H9 (cell line): ENCODE measurements around the gene GID8. TPM values are rescaled to one million over a fixed set of nuclear protein-coding genes. Genes with fewer than 3 reads are reported as not detected.

Experiments
- DNase-seq: peaks from one replicate; pipeline ENCODE4 v3.0.0-alpha.2; 2017
- H2AFZ ChIP-seq: one replicate; pipeline ENCODE4 v1.6.1; 2013; ENCODE audit warnings: mild to moderate bottlenecking, low read length, control low read depth, moderate library complexity
- H2AK5ac ChIP-seq: 2 replicates; pipeline ENCODE4 v1.6.1; 2013; ENCODE audit warnings: low read length, control low read depth, mixed read lengths; ENCODE audit not compliant: insufficient read length
- H2BK120ac ChIP-seq: one replicate; pipeline ENCODE4 v1.6.1; 2013; ENCODE audit warnings: low read depth, mild to moderate bottlenecking, low read length, control low read depth, inconsistent platforms; ENCODE audit not compliant: poor library complexity, severe bottlenecking
- H2BK12ac ChIP-seq: 2 replicates; pipeline ENCODE4 v1.6.1; 2013; ENCODE audit warnings: low read length, control low read depth, mixed read lengths, low read depth; ENCODE audit not compliant: insufficient read length
- H2BK15ac ChIP-seq: 2 replicates; pipeline ENCODE4 v1.6.1; 2013; ENCODE audit warnings: low read depth, low read length, control low read depth
- H2BK20ac ChIP-seq: one replicate; pipeline ENCODE4 v1.6.1; 2013; ENCODE audit warnings: low read depth, mild to moderate bottlenecking, low read length, control low read depth, inconsistent platforms; ENCODE audit not compliant: poor library complexity, severe bottlenecking
- H2BK5ac ChIP-seq: 2 replicates; pipeline ENCODE4 v1.6.1; 2013; ENCODE audit warnings: low read length, control low read depth, mixed read lengths; ENCODE audit not compliant: insufficient read length
- H3K14ac ChIP-seq: 2 replicates; pipeline ENCODE4 v1.6.1; 2013; ENCODE audit warnings: low read length, control low read depth; ENCODE audit not compliant: insufficient read depth
- H3K18ac ChIP-seq: 2 replicates; pipeline ENCODE4 v1.6.1; 2013; ENCODE audit warnings: low read depth, mild to moderate bottlenecking, mixed read lengths, low read length, control low read depth; ENCODE audit not compliant: insufficient read length
- H3K23ac ChIP-seq: 2 replicates; pipeline ENCODE4 v1.6.1; 2013; ENCODE audit warnings: low read length, control low read depth, mixed read lengths, low read depth; ENCODE audit not compliant: insufficient read length
- H3K23me2 ChIP-seq: 2 replicates; pipeline ENCODE4 v1.6.1; 2013; ENCODE audit warnings: low read depth, mild to moderate bottlenecking, mixed read lengths, low read length, control low read depth; ENCODE audit not compliant: insufficient read length, poor library complexity, severe bottlenecking
- H3K27ac ChIP-seq: 2 replicates; pipeline ENCODE4 v1.5.1; 2013; ENCODE audit warnings: low read length, control low read depth, mixed read lengths, low read depth; ENCODE audit not compliant: insufficient read length
- H3K27me3 ChIP-seq: 2 replicates; pipeline ENCODE4 v1.6.1; 2013; ENCODE audit warnings: low read length, control low read depth, inconsistent platforms; ENCODE audit not compliant: insufficient read depth
- H3K4ac ChIP-seq: 2 replicates; pipeline ENCODE4 v1.6.1; 2013; ENCODE audit warnings: low read depth, mild to moderate bottlenecking, control low read depth, inconsistent platforms, low read length, moderate library complexity
- H3K4me1 ChIP-seq: 2 replicates; pipeline ENCODE4 v1.6.1; 2013; ENCODE audit warnings: low read length, control low read depth, inconsistent platforms; ENCODE audit not compliant: insufficient read depth
- H3K4me2 ChIP-seq: 2 replicates; pipeline ENCODE4 v1.6.1; 2013; ENCODE audit warnings: low read length, control low read depth, mixed read lengths; ENCODE audit not compliant: insufficient read length, insufficient read depth
- H3K56ac ChIP-seq: 2 replicates; pipeline ENCODE4 v1.6.1; 2013; ENCODE audit warnings: low read depth, mild to moderate bottlenecking, mixed read lengths, low read length, control low read depth; ENCODE audit not compliant: insufficient read length
- H3K79me1 ChIP-seq: 2 replicates; pipeline ENCODE4 v1.6.1; 2013; ENCODE audit warnings: low read depth, mild to moderate bottlenecking, moderate library complexity, low read length, control low read depth, inconsistent platforms; ENCODE audit not compliant: insufficient read depth, poor library complexity, severe bottlenecking
- H3K79me2 ChIP-seq: 2 replicates; pipeline ENCODE4 v1.6.1; 2013; ENCODE audit warnings: low read length, control low read depth, inconsistent platforms; ENCODE audit not compliant: insufficient read depth
- H3K9ac ChIP-seq: 2 replicates; pipeline ENCODE4 v1.6.1; 2013; ENCODE audit warnings: low read length, control low read depth, mixed read lengths; ENCODE audit not compliant: insufficient read length; ENCODE audit errors: extremely low read depth
- H3K9me3 ChIP-seq: one replicate; pipeline ENCODE4 v1.6.1; 2013; ENCODE audit warnings: low read depth, low read length, inconsistent platforms; ENCODE audit not compliant: control insufficient read depth
- H3T11ph ChIP-seq: one replicate; pipeline ENCODE4 v1.6.1; 2013; ENCODE audit warnings: mild to moderate bottlenecking, low read length, control low read depth, inconsistent platforms
- H4K20me1 ChIP-seq: one replicate; pipeline ENCODE4 v1.6.1; 2013; ENCODE audit not compliant: control insufficient read depth, insufficient read length, insufficient read depth
- H4K5ac ChIP-seq: 2 replicates; pipeline ENCODE4 v1.6.1; 2013; ENCODE audit warnings: low read depth, mild to moderate bottlenecking, mixed read lengths, low read length, control low read depth; ENCODE audit not compliant: insufficient read length
- H4K8ac ChIP-seq: replicated peaks from 2 replicates; pipeline ENCODE4 v1.6.1; 2013; ENCODE audit warnings: low read length, control low read depth, mixed read lengths, low read depth; ENCODE audit not compliant: insufficient read length
- H4K91ac ChIP-seq: 2 replicates; pipeline ENCODE4 v1.6.1; 2013; ENCODE audit warnings: low read depth, mild to moderate bottlenecking, moderate library complexity, mixed read lengths, low read length, control low read depth; ENCODE audit not compliant: insufficient read length
- H3K27ac Mint-ChIP-seq, 3 experiments: 2 replicates in 2 of 3; 3 replicates in 1 of 3; pipeline ENCODE4 v1.8.0; 2020 to 2021; ENCODE audit warnings: mixed read lengths in 3 of 3, mild to moderate bottlenecking in 1 of 3, moderate library complexity in 1 of 3
- H3K27me3 Mint-ChIP-seq: 2 replicates; pipeline ENCODE4 v1.8.0; 2021; ENCODE audit warnings: low read depth, mild to moderate bottlenecking, moderate library complexity, mixed read lengths
- H3K36me3 Mint-ChIP-seq, 3 experiments: 2 replicates in 2 of 3; 3 replicates in 1 of 3; pipeline ENCODE4 v1.8.0; 2020 to 2021; ENCODE audit warnings: low read depth in 3 of 3, mixed read lengths in 3 of 3; ENCODE audit not compliant: insufficient read depth in 1 of 3
- H3K4me1 Mint-ChIP-seq, 2 experiments: 2 replicates each; pipeline ENCODE4 v1.8.0; 2020; ENCODE audit warnings: mixed read lengths in 2 of 2
- H3K4me3 Mint-ChIP-seq, 2 experiments: 2 replicates in 1 of 2; 3 replicates in 1 of 2; pipeline ENCODE4 v1.8.0; 2020 to 2021; ENCODE audit warnings: mild to moderate bottlenecking in 2 of 2, mixed read lengths in 2 of 2, moderate library complexity in 1 of 2
- H3K9me3 Mint-ChIP-seq, 2 experiments: 2 replicates in 1 of 2; 3 replicates in 1 of 2; pipeline ENCODE4 v1.8.0; 2020; ENCODE audit warnings: mild to moderate bottlenecking in 2 of 2, mixed read lengths in 2 of 2, moderate library complexity in 1 of 2
- WGBS: extraction: QIAGEN DNeasy Blood & Tissue Kit; methylation state at CpG from one replicate; pipeline ENCODE4 v1.1.7; 2013; ENCODE audit warnings: missing lambda C conversion rate, low lambda C conversion rate, mixed read lengths; ENCODE audit not compliant: insufficient read length; ENCODE audit errors: extremely low coverage; 5-methylcytosine and 5-hydroxymethylcytosine counted together
- total RNA-seq: library from RNA; stranded (reverse); gene quantifications from 2 replicates; pipeline ENCODE4 v1.2.1, GENCODE V29; 2021
- TF ChIP-seq, protein P1 (sequence below): fragments of 200-600 bp; sonication (generic); conservative IDR thresholded peaks from 3 replicates; pipeline ENCODE4 v1.8.0; 2021; ENCODE audit warnings: antibody characterized with exemption, mild to moderate bottlenecking

GID8 gene
- total RNA-seq, 1 experiment from 2014 or later = 60.9 TPM

DNA sequence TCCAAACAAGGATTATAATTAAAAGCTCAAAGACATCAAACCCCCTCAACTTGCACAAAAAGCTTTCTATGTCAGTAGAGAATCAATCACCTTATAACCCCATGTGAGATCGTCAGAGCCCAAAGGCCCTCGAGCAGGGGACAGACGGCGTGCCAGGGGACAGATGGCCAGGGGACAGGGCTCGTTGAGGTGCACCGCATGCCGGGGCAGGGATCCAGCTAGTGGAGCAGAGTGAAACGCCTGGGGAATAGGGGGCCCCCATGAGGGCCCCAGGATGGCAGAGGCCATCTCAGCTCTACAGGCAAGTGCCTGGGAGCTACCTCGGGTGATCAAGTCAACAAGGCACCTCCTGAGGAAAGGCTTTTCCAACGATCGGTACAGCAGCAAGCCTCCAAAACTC is 40.3 kb upstream of the GID8 start:
- no peak overlapping the region for H2BK20ac ChIP-seq
- H2AFZ ChIP-seq = no peak overlapping the region
- H2BK5ac ChIP-seq = no peak overlapping the region
- no peak overlapping the region for H2BK12ac ChIP-seq
- H4K8ac ChIP-seq = no peak overlapping the region
- no peaks in the 10 kb centered on the region for H3K9me3 ChIP-seq
- no peak overlapping the region for H4K5ac ChIP-seq
- no peaks in the 10 kb centered on the region; a peak in 1 of 5 replicates for H3K9me3 Mint-ChIP-seq
- no peaks in the 10 kb centered on the region for H3K79me2 ChIP-seq
- no peak overlapping the region for H3K27ac ChIP-seq
- H3K4me3 Mint-ChIP-seq = no peak overlapping the region
- H3K4me1 ChIP-seq = no peaks in the 10 kb centered on the region; the same call in 1 of the 2 replicates
- H3K23me2 ChIP-seq = no peaks in the 10 kb centered on the region
- peaks cover 32 to 37% of the 10 kb centered on the region in 2 experiments for H3K4me1 Mint-ChIP-seq
- H4K91ac ChIP-seq = no peak overlapping the region
- no peak overlapping the region for H3K4me2 ChIP-seq
- no peak overlapping the region for H2BK15ac ChIP-seq
- no peak overlapping the region for H3K18ac ChIP-seq
- DNase-seq = no peak
- no peak overlapping the region for H3K9ac ChIP-seq
- TF ChIP-seq, protein P1, sequence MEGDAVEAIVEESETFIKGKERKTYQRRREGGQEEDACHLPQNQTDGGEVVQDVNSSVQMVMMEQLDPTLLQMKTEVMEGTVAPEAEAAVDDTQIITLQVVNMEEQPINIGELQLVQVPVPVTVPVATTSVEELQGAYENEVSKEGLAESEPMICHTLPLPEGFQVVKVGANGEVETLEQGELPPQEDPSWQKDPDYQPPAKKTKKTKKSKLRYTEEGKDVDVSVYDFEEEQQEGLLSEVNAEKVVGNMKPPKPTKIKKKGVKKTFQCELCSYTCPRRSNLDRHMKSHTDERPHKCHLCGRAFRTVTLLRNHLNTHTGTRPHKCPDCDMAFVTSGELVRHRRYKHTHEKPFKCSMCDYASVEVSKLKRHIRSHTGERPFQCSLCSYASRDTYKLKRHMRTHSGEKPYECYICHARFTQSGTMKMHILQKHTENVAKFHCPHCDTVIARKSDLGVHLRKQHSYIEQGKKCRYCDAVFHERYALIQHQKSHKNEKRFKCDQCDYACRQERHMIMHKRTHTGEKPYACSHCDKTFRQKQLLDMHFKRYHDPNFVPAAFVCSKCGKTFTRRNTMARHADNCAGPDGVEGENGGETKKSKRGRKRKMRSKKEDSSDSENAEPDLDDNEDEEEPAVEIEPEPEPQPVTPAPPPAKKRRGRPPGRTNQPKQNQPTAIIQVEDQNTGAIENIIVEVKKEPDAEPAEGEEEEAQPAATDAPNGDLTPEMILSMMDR = no peak
- H3K23ac ChIP-seq = no peak overlapping the region
- H3T11ph ChIP-seq = no peak overlapping the region
- no CpG with 5 or more reads among the region's 11 CpGs for WGBS
- peaks cover 27 to 56% (median 28%) of the 10 kb centered on the region in 3 experiments; a peak in 6 of 7 replicates for H3K36me3 Mint-ChIP-seq
- H3K27ac Mint-ChIP-seq = peak overlapping the region in 2 of 3 experiments; percentile 7 to 82; a peak in 3 of 7 replicates
- no peak overlapping the region for H3K4ac ChIP-seq
- H4K20me1 ChIP-seq = no peaks in the 10 kb centered on the region
- H2AK5ac ChIP-seq = no peak overlapping the region
- no peaks in the 10 kb centered on the region for H3K27me3 ChIP-seq
- H3K27me3 Mint-ChIP-seq = no peaks in the 10 kb centered on the region
- no peak overlapping the region for H3K56ac ChIP-seq
- no peak overlapping the region for H2BK120ac ChIP-seq
- H3K79me1 ChIP-seq = no peaks in the 10 kb centered on the region
- H3K14ac ChIP-seq = no peak overlapping the region
